Endometrial microvascular endothelial cells (primary cell): Measurements from ENCODE around the gene LSP1. TPM values are rescaled to one million over a fixed set of nuclear protein-coding genes. Genes with fewer than 3 reads are reported as not detected.
"Not testable (repeated sequence)": the region's sequence is repeated elsewhere in the genome, so short reads cannot be mapped to it uniquely, and the experiment has no call there.

Experiments
- in situ Hi-C: cut with HindIII; loops from 2 replicates; pipeline ENCODE4 v1.10.0; 2017; ENCODE audit warnings: low sequenced_read_pairs, low pct_unique_long_range_greater_than_20kb; ENCODE audit errors: inconsistent ontology term
- total RNA-seq: library from RNA; depleted of rRNA; stranded (reverse); fragments of >200 nt; gene quantifications from one replicate; pipeline ENCODE4 v1.2.3, GENCODE V29; 2015; ENCODE audit errors: inconsistent ontology term

The LSP1 gene
- total RNA-seq, 1 donor from 2014 or later = not detected

GRCh38 chr11:1930462-1930830 is 77.6 kb downstream of the LSP1 start:
- in situ Hi-C loops = no loop called here

DNA sequence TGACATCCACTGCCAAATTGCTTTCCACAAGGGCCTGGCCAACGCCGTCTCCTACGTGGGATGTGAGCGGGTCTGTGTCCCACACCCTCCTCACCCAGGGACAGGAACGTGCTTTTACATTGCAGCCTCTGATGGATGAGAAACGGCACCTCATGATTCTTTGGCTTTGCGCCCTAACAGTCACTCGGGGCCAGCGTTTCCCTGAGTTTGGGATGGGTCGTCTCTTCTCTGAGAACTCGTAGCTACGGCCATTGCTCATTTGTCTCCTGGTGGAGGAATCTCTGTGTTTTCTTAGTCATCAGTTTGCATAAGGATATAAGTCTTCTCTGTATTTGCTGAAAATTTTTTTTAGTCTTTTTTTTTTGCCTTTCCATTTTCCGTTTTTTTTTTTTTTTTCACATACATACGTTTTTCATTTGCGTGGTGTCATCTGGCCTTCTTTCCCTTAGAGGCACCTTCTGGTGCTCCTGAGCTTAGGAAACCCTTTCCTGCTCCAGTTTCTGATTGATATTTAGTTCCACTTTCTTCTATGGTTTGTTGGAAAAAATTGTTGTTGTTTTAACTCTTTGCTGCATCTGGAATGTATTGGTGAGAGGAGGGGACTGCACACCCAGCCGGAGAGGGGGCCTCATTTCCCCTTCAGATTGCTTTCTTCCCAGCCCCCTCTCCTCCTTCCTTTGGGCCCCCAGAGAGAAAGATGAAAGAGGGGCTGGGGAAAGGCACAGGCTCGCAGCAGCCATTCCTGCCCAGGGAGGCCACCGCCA is 78.6 kb downstream of the LSP1 start:
- in situ Hi-C loops = no loop called here

DNA sequence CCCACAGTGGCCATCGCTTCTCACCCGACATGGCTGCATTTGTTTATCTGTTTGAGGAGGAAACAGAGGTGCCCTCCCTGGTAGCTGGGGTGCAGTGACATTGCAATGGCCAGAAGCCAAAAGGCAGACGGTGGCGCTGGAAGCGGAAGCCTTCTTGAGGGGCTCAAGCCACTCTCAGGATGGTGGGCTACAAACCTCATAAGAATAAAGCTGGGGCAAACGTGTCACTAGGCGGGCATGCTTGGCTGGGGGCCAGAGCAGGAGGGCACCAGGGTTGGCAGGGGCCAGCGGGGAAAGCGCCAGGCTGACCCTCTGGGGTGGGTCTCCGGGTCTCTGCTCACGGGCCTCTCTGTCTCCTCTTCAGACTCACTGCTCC is 79.2 kb downstream of the LSP1 start:
- in situ Hi-C loops = no loop called here

GRCh38 chr11:1932681-1933080 is 79.8 kb downstream of the LSP1 start:
- in situ Hi-C loops = no loop called here

GRCh38 chr11:1933416-1934334 is 80.8 kb downstream of the LSP1 start:
- in situ Hi-C loops = no loop called here

DNA sequence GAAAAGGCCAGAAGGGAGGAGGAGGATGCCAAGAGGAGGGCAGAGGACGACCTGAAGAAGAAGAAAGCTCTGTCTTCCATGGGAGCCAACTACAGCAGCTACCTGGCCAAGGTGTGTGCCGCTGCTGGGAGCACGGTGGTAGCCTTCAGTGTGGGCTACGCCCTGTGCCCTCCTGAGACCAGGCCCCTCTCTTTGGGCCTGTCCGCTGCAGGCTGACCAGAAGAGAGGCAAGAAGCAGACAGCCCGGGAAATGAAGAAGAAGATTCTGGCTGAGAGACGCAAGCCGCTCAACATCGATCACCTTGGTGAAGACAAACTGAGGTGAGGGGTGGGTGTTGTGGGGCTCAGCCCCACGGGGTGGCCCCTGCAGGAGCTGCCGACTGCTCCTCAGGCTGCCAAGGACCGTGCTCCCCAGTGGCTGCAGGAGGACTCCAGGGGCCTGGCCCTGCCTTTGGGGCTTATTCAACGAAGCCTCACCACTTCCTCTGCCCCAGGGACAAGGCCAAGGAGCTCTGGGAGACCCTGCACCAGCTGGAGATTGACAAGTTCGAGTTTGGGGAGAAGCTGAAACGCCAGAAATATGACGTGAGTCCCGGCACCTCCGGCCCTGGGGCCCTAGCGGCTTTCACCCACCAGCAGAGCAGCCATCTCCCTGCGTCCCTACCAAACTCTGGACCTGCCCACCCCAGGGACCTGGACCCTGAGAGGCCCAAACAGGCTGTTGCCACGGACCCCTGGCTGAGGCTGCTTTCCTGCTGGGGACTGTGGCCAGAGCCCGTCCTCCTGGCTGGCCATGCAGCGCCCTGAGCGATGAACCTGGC is 81.7 kb downstream of the LSP1 start:
- in situ Hi-C loops = no loop called here

- in situ Hi-C loops = no loop called here
Observed at GRCh38 chr11:1935156-1936071, 82.5 kb downstream of the LSP1 start.

DNA sequence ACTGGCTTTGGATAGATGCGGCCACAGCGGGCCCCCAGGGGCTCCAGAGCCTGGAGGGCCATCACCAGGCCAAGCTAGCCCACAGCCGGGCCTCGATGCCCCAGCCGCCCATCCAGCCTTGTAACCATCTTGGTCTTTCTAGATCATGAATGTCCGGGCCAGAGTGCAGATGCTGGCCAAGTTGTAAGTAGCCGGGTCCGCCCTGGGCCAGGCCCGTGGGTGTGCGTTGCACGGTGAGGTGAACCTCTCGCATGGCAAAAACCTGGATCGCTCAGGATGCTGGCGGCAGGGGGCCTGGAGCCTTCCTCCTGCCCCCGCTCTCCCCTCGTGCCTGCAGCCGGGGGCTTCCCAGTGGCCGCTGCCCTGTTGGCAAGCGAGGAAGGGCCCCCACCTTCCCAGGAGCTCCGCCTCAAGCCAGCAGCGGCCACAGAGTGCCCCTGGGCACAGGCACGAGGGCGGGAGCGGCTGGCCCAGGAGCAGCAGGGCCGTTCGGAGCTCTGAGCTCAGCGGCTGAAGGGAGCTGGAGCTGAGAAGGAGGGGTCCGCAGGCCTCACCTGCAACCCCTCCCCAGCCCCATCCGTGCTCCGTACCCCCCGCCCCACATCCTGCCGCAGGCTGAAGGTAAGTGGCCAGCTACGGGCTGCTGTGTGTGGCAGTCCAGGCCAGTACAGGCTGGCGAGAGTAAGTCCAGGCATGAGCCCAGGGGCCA is 83.3 kb downstream of the LSP1 start:
- in situ Hi-C loops = no loop called here

GRCh38 chr11:1936781-1937615 is 84.1 kb downstream of the LSP1 start:
- in situ Hi-C loops = no loop called here

DNA sequence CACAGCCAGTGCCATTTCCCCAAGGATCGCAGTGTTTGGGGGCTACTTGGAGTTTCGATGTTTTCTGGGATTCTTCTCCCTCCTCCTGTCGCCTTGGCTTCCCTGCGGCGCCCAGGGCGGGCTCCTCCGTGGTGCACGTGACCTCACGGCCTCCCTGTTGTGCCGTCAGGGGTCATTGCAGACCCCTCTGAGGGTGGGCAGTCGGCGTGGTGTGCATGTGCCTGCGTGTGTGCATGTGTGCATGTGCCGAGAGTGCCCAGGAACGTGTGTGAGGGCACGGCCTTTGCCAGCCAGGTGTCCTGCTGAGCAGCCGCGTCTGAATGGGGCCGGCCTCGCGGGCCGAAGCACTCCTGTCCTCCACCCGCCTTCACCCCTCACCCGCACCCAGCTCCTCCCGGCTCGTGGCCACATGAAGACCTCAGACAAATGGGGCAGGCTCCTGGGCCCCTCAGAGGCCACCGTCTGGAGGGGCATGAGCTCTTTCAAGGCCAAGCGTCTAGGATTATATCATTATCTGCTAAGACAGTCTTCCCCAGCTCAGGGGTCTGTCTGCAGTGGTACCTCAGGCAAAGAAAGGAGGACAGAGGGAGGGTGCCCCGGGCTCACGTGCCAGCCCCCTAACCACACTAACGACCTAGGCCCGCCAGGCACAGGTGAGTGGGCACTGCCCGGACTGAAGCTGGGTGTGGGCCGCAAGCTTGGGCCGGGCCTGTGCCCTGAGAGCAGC is 84.9 kb downstream of the LSP1 start:
- in situ Hi-C loops = no loop called here

GRCh38 chr11:1938343-1939005 is 85.6 kb downstream of the LSP1 start:
- in situ Hi-C loops = no loop called here

DNA sequence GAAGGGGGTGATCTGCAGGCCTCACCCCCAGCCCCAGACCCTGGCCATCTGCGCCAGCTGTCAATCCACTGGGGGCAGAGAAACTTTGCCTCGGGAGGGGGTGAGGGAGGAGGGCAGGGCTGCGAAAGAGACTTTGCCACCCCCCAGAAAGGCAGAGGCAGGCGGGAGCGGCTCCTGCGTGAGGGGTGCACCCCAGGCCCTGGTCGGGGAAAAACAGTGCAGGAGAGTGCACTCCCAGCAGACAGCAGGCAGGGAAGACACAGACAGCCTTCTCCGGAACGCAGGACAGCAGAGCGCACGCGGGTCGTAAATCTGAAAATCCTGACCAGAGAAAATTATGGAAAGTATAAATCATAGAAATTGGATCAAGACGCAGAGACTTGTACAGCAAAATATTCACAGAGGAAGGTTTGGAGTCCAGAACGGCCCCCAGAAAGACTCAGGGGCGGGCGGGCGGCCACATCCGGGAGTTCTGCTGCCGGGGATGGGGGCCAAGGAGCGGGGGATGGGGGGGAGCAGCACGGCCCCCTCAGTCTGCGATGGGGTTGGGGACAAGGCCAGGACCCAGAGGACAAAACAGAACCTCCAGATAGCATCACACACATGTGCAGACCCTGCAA is 86.2 kb downstream of the LSP1 start:
- in situ Hi-C loops = no loop called here

GRCh38 chr11:1939788-1940187 is 86.9 kb downstream of the LSP1 start:
- in situ Hi-C loops = not testable (repeated sequence)
